GM11168 (cell line): Measurements from ENCODE around the gene CAVIN2.

Experiments
- in situ Hi-C: fragments of 300-500 bp; cut with MboI; formaldehyde crosslinking; loops from one replicate; pipeline ENCODE4 v1.12.0; 2022; ENCODE audit warnings: low sequenced_read_pairs; ENCODE audit not compliant: unreplicated experiment

The CAVIN2 gene

DNA sequence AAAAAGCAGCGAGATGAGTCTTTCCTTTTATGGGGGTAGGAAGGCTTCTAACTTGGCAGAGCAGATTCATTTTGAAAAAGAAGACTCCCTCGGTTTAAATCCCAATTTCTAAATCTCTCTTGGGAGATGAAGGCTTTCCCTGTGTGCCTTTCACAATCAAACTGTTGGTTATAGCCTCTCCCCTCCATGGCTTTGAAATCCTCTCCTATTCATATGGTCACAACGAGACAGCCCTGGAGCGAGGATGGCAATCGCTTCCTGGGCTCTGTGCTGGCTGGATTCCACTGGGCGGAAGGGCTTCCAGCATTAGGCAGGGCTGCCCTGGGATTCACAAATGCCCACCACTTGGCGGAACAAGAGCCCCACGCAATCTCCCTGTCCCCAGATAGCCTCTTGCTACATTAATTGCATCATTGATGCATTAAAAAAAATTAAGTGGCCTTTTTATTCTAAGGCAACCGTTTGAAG, 1.6 kb downstream of the CAVIN2 start:
- in situ Hi-C loops: no loop called here

GRCh38 chr2:191844706-191845105, 2.2 kb downstream of the CAVIN2 start:
- in situ Hi-C loops: no loop called here

DNA sequence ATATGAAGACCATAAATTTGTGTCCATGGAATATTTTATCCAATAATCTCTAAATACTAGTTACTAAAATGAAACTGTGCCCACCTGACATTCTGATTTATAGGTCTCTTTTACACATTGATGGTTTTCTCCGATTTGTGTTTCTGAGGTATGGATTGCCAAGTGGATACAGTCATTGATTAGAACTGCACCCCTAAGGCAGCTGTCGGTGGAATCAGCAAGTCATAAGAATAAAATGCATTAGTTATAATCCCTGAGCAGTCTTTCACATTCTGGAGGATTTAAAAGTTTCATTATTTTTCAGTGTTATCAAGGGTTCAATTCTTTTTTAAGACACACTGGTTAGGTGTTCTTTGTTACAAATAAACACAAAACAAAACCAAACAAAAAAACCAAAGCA, 6.0 kb downstream of the CAVIN2 start:
- in situ Hi-C loops: no loop called here

DNA sequence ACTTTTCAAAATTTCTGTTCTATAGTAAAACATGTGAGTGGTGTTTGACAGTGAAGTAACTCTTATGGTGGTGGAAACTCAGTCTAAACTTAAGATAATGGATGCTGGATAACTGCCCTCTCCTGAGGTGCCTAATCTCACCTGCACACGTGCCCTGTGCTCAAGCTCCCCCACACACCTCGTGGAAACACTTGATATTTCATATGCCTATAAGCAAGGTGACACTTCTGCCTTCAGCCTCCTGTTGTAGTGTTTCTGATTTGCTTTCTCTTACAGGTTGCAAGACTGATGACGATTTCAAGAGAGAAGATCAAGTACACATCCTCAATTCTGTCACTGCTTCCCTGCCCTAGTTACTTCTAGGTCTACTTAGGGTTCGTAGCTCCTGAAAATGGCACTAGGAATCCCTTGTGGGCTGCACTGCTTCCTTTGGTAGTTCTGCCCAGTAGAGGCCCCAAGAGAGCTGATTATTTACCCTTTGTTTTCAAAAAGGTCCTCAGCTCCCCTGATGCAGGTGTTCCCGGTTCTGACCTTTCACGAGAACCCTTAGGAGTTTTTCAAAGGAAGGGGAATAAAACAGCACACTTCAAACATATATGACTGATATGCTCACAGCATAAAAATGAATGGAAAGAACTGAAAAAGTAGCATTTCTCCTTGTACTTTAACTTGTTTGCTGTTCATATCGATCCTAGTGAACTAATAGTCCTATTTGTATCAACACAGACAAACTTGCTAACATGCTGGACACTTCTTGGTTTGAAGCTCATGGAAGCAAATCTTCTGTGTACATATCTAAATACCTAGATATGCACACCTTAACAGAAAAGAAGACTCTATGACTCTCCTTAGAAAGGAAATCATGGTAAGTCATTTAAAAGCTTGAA, 6.7 kb downstream of the CAVIN2 start:
- in situ Hi-C loops: no loop called here

DNA sequence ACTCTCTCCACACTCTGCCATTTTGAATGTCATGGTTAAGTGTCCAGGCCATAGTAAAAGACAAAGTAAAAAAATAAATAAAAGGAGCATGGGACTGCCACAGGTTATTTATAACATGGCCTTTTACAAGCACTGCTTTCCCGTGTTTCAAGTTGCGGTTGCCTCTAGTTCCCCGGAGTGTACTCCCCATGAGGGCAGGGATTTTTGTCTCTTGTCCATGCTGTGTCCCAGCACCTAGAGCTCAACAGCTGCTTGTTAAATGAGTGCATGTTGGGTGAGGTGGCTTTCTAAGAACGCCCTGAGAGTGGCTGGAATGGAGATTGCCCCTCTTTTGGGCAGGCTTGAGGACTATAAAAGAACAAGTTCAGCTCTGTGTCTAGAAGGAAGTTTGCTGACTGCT, 8.4 kb downstream of the CAVIN2 start:
- in situ Hi-C loops: no loop called here

- in situ Hi-C loops: no loop called here
Measured at GRCh38 chr2:191836853-191837769, 9.8 kb downstream of the CAVIN2 start.

DNA sequence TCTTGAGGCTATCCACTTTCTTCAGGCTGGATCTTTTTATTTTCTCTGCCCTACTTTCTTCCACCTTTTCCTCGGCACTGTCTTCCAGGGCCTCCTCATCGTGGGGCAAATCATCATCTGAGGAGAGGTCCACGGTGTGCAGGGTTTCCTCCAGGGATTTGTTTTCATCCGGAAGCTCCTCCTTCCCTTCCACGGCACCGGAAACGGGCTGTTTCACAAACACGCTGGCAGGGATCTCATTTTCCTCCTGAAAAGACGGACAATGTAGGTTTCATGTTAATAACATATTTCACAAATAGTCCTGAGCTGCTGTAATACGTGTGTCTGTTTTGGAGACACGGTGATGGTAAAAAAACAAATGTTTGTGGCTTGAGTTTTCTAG, 10.4 kb downstream of the CAVIN2 start:
- in situ Hi-C loops: no loop called here

DNA sequence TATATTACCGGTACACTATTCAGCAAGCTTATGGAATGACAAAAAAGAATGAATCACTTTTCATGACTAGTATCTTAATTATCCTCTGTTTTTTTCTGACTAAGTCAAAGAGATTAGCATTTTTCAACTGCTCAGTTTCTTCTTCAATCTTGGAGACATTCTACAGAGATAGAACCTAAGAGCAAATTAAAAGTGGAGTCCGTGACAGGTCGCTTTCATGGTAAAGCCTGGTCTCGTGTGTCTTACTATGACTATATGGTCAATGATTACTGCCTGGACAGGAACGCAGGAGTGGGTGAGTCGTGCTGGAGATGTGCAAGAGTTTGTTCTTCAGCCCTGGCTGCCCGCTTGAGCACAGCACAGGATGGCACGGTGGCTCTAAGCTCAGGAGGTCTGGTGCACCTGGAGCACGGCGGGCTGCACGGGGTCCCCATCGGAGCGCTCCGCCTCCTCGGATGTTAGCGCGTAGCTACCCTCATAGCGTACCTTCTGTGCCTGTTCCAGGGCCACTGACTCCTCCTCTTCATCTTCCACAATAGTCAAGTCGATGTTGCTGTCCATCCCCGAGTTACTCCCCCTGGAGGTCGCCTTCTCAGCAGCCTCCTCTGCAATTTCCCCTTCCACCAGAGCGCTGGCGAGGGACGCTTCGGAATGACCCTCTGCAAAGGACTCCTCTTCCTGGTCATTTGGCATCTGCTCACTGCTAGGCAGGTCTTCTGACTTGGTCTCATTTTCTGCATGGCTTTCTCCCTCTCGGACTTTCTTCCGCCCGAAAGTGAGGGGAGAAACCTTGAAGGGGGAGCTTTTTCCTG, 11.1 kb downstream of the CAVIN2 start:
- in situ Hi-C loops: no loop called here

DNA sequence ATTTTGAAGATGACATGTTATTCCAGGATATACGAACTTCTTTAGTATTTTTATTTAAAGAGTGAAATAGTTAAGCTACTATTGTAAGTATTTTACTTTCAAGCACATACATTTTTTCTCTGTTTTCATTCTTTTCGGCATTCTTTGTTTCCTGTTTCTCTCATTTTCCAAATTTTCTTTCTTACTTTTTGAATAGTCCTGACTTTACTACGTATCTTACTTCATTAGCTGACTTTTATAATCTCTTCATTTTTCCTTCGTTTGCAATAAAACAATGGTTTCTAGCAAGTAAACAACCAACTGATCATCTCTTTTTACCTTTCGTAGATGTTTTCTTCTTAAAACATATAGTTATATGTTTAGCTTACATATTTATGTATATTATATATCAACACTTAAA, 11.8 kb downstream of the CAVIN2 start:
- in situ Hi-C loops: no loop called here

DNA sequence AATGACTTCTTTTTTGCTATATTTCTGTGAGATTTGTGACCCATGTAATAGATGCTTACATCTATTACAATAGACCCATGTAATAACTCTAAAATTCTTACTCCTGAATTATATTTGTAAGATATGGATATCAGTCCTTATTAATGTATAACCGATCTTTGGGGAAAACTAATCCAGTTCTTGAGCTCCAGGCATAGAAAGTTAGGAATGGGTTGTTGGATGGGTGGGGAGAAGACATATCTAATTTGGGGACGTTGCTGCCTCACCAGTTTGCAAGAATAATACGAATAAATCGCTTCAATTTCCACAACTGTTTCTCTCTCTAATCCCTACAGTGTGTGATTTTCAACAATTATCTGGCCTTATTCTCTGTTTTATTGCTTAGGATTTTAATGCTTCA, 13.5 kb downstream of the CAVIN2 start:
- in situ Hi-C loops: no loop called here

- in situ Hi-C loops: no loop called here
Measured at GRCh38 chr2:191832668-191833067, 14.2 kb downstream of the CAVIN2 start.

GRCh38 chr2:191831410-191831994, 15.4 kb downstream of the CAVIN2 start:
- in situ Hi-C loops: no loop called here

- in situ Hi-C loops: no loop called here
Measured at GRCh38 chr2:191824398-191824797, 22.5 kb downstream of the CAVIN2 start.

- in situ Hi-C loops: no loop called here
Measured at GRCh38 chr2:191821078-191821477, 25.8 kb downstream of the CAVIN2 start.

DNA sequence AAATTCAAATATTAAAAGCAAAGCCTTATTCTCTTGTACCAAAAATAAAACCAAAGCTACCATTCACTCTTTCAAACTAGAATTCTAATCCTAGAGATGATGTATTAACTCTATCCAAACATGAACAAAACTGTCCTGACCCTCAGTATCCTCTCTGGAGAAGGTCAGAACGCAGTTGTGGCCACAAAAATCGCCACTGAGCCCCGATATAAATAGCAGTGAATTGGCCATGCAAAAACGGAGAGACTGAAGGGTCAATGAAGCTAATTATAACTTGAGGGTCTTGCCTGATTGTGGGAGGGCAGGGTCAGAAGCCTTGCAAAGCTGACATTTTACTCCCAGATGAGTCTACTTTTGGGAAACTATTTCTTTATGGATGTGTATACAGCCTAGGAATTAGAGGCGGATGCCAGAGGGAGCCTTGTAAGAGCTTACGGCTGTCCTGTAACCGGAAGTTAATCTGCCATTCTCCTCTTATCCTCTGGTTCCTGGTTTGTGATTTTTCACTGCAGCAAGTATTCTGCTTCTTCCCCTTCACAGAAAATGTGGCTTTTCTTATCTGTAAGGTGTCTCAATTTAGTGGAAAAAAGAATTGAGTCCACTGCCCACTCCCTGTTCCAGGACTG, 28.1 kb downstream of the CAVIN2 start:
- in situ Hi-C loops: loop anchor here (10.0 kb wide), 1 partner anchor 346 kb away; no protein-coding TSS in a partner anchor

- in situ Hi-C loops: loop anchor here (10.0 kb wide), 1 partner anchor 347 kb away; no protein-coding TSS in a partner anchor
Measured at GRCh38 chr2:191818133-191818532, 28.8 kb downstream of the CAVIN2 start.

DNA sequence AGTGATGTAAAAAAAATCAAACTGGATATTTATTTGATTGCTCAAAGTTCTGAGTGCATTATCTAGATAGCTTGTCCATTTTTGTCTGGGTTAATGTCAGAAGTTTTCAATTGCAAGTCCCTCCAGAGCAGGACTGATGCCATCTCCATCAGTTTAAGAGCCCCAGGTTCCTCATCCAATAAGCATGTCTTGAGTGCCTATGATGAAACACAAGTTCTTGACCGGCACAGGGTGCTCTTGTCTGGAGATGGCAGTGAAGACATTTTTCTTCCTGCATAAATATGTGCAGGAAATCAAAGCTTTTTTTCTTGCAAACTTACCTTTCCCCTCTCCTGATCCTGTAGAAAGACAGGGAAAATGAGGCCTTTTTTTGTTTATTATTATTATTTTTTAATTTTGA, 31.9 kb downstream of the CAVIN2 start:
- in situ Hi-C loops: loop anchor here (10.0 kb wide), 1 partner anchor 350 kb away; no protein-coding TSS in a partner anchor

DNA sequence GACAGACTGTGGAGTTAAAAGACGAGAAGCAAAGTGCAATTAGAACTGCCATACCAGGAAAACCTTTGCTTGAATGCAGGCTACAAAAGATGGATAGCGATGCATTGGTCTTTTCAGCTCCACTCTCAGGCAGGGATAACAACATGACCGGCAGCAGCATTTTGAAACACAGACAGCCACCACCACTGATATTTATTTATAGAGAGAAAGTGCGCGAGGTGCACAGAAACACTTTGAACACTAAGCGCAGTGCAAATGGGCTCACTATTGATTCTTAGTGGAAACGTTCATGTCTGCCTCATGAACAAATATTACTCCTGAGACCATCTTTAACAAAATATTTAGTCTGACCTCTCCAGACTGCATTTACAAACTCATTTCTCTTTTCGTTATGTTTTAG, 32.9 kb downstream of the CAVIN2 start:
- in situ Hi-C loops: loop anchor here (10.0 kb wide), 1 partner anchor 351 kb away; no protein-coding TSS in a partner anchor
